Measurements from ENCODE around the gene DIAPH2.

DIAPH2 gene

GRCh38 chrX:97123001-97123400, 438.4 kb downstream of the DIAPH2 start:
- H3K4me3 ChIP-seq (ENCODE audit: control insufficient read depth, low read depth, low read length): no peak overlapping the region
- TF ChIP-seq, protein P1, sequence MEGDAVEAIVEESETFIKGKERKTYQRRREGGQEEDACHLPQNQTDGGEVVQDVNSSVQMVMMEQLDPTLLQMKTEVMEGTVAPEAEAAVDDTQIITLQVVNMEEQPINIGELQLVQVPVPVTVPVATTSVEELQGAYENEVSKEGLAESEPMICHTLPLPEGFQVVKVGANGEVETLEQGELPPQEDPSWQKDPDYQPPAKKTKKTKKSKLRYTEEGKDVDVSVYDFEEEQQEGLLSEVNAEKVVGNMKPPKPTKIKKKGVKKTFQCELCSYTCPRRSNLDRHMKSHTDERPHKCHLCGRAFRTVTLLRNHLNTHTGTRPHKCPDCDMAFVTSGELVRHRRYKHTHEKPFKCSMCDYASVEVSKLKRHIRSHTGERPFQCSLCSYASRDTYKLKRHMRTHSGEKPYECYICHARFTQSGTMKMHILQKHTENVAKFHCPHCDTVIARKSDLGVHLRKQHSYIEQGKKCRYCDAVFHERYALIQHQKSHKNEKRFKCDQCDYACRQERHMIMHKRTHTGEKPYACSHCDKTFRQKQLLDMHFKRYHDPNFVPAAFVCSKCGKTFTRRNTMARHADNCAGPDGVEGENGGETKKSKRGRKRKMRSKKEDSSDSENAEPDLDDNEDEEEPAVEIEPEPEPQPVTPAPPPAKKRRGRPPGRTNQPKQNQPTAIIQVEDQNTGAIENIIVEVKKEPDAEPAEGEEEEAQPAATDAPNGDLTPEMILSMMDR (IDR thresholded peaks at IDR 0.05; ENCODE audit: control insufficient read depth, insufficient read depth, low read depth, low read length, missing control alignments): no peak
- no peak for DNase-seq (ENCODE audit: low read depth)

- TF ChIP-seq, protein P1 (IDR thresholded peaks at IDR 0.05; ENCODE audit: control insufficient read depth, insufficient read depth, low read depth, low read length, missing control alignments): no peak
- H3K4me3 ChIP-seq (ENCODE audit: control insufficient read depth, low read depth, low read length): no peak overlapping the region
- peak; percentile 14 for DNase-seq (ENCODE audit: low read depth)
Measured at GRCh38 chrX:97126020-97126419, 441.4 kb downstream of the DIAPH2 start.

DNA sequence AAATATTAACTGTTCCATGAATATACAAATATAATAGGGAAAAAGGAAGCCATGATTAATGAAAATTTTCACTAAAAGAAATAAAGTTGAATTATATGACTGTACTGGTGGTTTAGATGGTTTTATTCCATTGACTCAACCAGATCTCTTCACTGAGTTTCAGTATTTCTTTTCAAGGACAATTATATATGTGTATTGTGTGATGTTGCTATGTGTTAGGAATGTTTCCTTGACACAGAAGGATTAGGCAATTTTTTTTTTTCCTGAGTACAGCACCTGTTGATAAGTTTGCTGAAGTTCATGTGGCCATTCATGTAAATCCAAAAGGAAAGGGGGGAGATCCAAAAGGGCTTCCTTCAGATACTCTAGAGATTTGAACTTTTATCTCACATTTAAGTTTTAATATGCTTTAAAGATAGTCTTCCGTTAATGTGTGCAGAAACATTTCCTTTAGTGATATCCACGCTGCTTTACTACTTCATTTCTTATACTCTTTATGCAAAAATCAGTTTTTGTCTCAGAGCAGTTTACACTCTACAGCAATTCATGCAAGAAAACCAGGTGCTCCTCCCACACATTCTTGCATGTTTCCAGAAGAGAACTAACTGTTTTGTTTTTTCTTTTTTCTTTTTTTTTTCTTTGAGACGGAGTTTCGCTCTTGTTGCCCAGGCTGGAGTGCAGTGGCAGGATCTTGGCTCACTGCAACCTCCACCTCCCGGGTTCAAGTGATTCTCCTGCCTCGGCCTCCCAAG, 448.2 kb downstream of the DIAPH2 start:
- TF ChIP-seq, protein P1 (IDR thresholded peaks at IDR 0.05; ENCODE audit: control insufficient read depth, insufficient read depth, low read depth, low read length, missing control alignments): no peak
- H3K4me3 ChIP-seq (ENCODE audit: control insufficient read depth, low read depth, low read length): no peak overlapping the region
- no peak for DNase-seq (ENCODE audit: low read depth)

DNA sequence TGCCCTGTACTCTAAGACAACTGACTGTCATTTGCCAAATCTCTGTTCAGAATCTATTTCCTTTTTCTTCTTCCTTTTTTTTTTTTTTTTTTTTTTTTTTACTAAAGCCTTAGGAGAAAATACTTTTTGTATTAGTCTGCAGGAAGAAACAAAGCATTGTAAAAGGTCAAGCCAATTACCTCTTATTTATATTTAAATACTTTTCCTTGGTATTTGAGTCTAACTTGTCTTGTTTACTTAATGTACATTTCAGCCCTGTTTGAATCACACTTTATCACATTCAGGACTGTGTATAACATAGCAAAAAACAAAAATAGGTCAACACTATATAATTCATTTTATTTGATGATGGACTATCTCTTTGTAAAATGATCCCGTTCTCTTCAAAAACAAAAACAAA, 461.3 kb downstream of the DIAPH2 start:
- TF ChIP-seq, protein P1 (IDR thresholded peaks at IDR 0.05; ENCODE audit: control insufficient read depth, insufficient read depth, low read depth, low read length, missing control alignments): no peak
- H3K4me3 ChIP-seq (ENCODE audit: control insufficient read depth, low read depth, low read length): no peak overlapping the region

GRCh38 chrX:97155816-97156215, 471.2 kb downstream of the DIAPH2 start:
- H3K4me3 ChIP-seq (ENCODE audit: control insufficient read depth, low read depth, low read length): no peak overlapping the region
- TF ChIP-seq, protein P1 (IDR thresholded peaks at IDR 0.05; ENCODE audit: control insufficient read depth, insufficient read depth, low read depth, low read length, missing control alignments): no peak

More for the DNA sequence above, 461.3 kb downstream of the DIAPH2 start:
- DNase-seq (ENCODE audit: low read depth): no peak

DNA sequence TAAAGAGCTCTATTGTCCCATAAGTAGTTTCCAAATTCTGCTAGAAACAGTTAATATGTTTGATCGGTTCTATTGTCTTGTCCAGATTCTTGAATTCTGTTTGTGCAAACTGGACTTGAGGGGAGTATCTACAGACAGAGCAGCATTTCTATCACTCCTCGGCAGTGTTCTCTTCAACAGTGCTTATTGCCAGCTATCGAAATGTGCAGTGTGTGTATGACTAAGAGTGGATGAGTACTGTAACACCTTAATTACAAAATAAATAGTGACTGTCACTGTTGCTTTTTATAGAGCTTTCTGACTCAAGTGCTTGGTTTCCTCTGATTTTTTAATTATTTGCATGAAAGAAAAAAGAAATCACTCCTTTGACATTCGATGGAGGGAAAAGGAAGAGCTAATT, 473.6 kb downstream of the DIAPH2 start:
- no peak for DNase-seq (ENCODE audit: low read depth)
- TF ChIP-seq, protein P1 (IDR thresholded peaks at IDR 0.05; ENCODE audit: control insufficient read depth, insufficient read depth, low read depth, low read length, missing control alignments): no peak
- H3K4me3 ChIP-seq (ENCODE audit: control insufficient read depth, low read depth, low read length): no peak overlapping the region

More at GRCh38 chrX:97155816-97156215, 471.2 kb downstream of the DIAPH2 start:
- DNase-seq (ENCODE audit: low read depth): no peak
